ENCODE measurements around the gene KIRREL3. TPM values are rescaled to one million over a fixed set of nuclear protein-coding genes. Genes with fewer than 3 reads are reported as not detected.

KIRREL3 gene
- total RNA-seq, 1 experiment from 2014 or later, result 0.44 TPM

- CTCF ChIA-PET, result no interaction called here
- POLR2A ChIA-PET (ENCODE audit: unreplicated experiment), result no interaction called here
- DNase-seq, result no peak
Measured at GRCh38 chr11:126844789-126845188, 155.8 kb downstream of the KIRREL3 start.

GRCh38 chr11:126843096-126843495 is 157.5 kb downstream of the KIRREL3 start:
- Histone ChIP-seq H3K9me2 (replicated peaks; ENCODE audit: low read length) (no peaks in the 10 kb centered on the region), H3F3A (ENCODE audit: low read length, unreplicated experiment) (no peaks in the 10 kb centered on the region), H4K20me1 (ENCODE audit: low read length) (no peaks in the 10 kb centered on the region), H3K27ac (ENCODE audit: low read length) (no peak overlapping the region), H3K4me3 (ENCODE audit: low read length) (no peak overlapping the region), H3K4me2 (ENCODE audit: low read length) (no peak overlapping the region), H3K36me3 (ENCODE audit: low read depth, low read length) (no peaks in the 10 kb centered on the region), H3K9ac (ENCODE audit: low read length) (no peak overlapping the region), H3K27me3 (ENCODE audit: low read length) (peaks cover 28% of the 10 kb centered on the region), H2AFZ (ENCODE audit: low read length) (no peak overlapping the region), H3K79me2 (ENCODE audit: low read length) (no peaks in the 10 kb centered on the region), H3K4me1 (ENCODE audit: insufficient read depth, low read length) (no peaks in the 10 kb centered on the region), H3K9me3 (ENCODE audit: low read length) (0 out of 2 replicates have a peak, but pooled peaks cover 6% of the 10 kb centered on the region)
- no TSS peak for BruUV-seq (replicated peaks)
- ChIA-PET POLR2A (ENCODE audit: unreplicated experiment) (no interaction called here), CTCF (no interaction called here)
- ATAC-seq (no peak), DNase-seq (no peak)
- intact Hi-C loops (cut with micrococcal nuclease), result no loop called here
- no peak for TF ChIP-seq CTCF (conservative IDR thresholded peaks at IDR 0.05; ENCODE audit: low read depth, low read length)
- TF ChIP-seq EZH2phosphoT487 (IDR thresholded peaks at IDR 0.05; ENCODE audit: borderline replicate concordance, low read length), result no peak
- TF ChIP-seq EZH2 (IDR thresholded peaks at IDR 0.05; ENCODE audit: low read length, unreplicated experiment), result no peak

More at GRCh38 chr11:126844789-126845188, 155.8 kb downstream of the KIRREL3 start:
- H3K4me2 ChIP-seq (ENCODE audit: low read length), result no peak overlapping the region
- H2AFZ ChIP-seq (ENCODE audit: low read length), result no peak overlapping the region
- H3K27ac ChIP-seq (ENCODE audit: low read length), result no peak overlapping the region
- H3K4me1 ChIP-seq (ENCODE audit: insufficient read depth, low read length), result no peaks in the 10 kb centered on the region
- no peak for ATAC-seq
- no peaks in the 10 kb centered on the region for H3K36me3 ChIP-seq (ENCODE audit: low read depth, low read length)
- 0 out of 2 replicates have a peak, but pooled peaks cover 6% of the 10 kb centered on the region for H3K9me3 ChIP-seq (ENCODE audit: low read length)
- TF ChIP-seq EZH2phosphoT487 (IDR thresholded peaks at IDR 0.05; ENCODE audit: borderline replicate concordance, low read length), result no peak
- no peak for TF ChIP-seq CTCF (conservative IDR thresholded peaks at IDR 0.05; ENCODE audit: low read depth, low read length)
- TF ChIP-seq EZH2 (IDR thresholded peaks at IDR 0.05; ENCODE audit: low read length, unreplicated experiment), result no peak
- intact Hi-C loops (cut with micrococcal nuclease), result no loop called here
- BruUV-seq (replicated peaks), result no TSS peak
- H3K27me3 ChIP-seq (ENCODE audit: low read length), result peaks cover 15% of the 10 kb centered on the region
- H4K20me1 ChIP-seq (ENCODE audit: low read length), result no peaks in the 10 kb centered on the region
- no peak overlapping the region for H3K4me3 ChIP-seq (ENCODE audit: low read length)
- H3F3A ChIP-seq (ENCODE audit: low read length, unreplicated experiment), result no peaks in the 10 kb centered on the region
- H3K9ac ChIP-seq (ENCODE audit: low read length), result no peak overlapping the region
- no peaks in the 10 kb centered on the region for H3K9me2 ChIP-seq (replicated peaks; ENCODE audit: low read length)
- no peaks in the 10 kb centered on the region for H3K79me2 ChIP-seq (ENCODE audit: low read length)

GRCh38 chr11:126841999-126842398 is 158.6 kb downstream of the KIRREL3 start:
- Histone ChIP-seq H3K4me3 (ENCODE audit: low read length) (no peak overlapping the region), H3K27me3 (ENCODE audit: low read length) (peaks cover 32% of the 10 kb centered on the region), H3K79me2 (ENCODE audit: low read length) (no peaks in the 10 kb centered on the region), H3K9me2 (replicated peaks; ENCODE audit: low read length) (no peaks in the 10 kb centered on the region), H2AFZ (ENCODE audit: low read length) (no peak overlapping the region), H3K4me1 (ENCODE audit: insufficient read depth, low read length) (no peaks in the 10 kb centered on the region), H3K9ac (ENCODE audit: low read length) (no peak overlapping the region), H4K20me1 (ENCODE audit: low read length) (no peaks in the 10 kb centered on the region), H3F3A (ENCODE audit: low read length, unreplicated experiment) (no peaks in the 10 kb centered on the region), H3K36me3 (ENCODE audit: low read depth, low read length) (no peaks in the 10 kb centered on the region), H3K27ac (ENCODE audit: low read length) (no peak overlapping the region), H3K9me3 (ENCODE audit: low read length) (0 out of 2 replicates have a peak, but pooled peaks cover 6% of the 10 kb centered on the region), H3K4me2 (ENCODE audit: low read length) (no peak overlapping the region)
- ChIA-PET CTCF (no interaction called here), POLR2A (ENCODE audit: unreplicated experiment) (no interaction called here)
- BruUV-seq (replicated peaks), result no TSS peak
- no peak for ATAC-seq
- TF ChIP-seq CTCF (conservative IDR thresholded peaks at IDR 0.05; ENCODE audit: low read depth, low read length), result no peak
- TF ChIP-seq EZH2phosphoT487 (IDR thresholded peaks at IDR 0.05; ENCODE audit: borderline replicate concordance, low read length), result no peak
- no peak for TF ChIP-seq EZH2 (IDR thresholded peaks at IDR 0.05; ENCODE audit: low read length, unreplicated experiment)
- DNase-seq, result no peak
- intact Hi-C loops (cut with micrococcal nuclease), result no loop called here

Measured in PC-3 (cell line).